Measurements from ENCODE around the gene CCDC92B.

DNA sequence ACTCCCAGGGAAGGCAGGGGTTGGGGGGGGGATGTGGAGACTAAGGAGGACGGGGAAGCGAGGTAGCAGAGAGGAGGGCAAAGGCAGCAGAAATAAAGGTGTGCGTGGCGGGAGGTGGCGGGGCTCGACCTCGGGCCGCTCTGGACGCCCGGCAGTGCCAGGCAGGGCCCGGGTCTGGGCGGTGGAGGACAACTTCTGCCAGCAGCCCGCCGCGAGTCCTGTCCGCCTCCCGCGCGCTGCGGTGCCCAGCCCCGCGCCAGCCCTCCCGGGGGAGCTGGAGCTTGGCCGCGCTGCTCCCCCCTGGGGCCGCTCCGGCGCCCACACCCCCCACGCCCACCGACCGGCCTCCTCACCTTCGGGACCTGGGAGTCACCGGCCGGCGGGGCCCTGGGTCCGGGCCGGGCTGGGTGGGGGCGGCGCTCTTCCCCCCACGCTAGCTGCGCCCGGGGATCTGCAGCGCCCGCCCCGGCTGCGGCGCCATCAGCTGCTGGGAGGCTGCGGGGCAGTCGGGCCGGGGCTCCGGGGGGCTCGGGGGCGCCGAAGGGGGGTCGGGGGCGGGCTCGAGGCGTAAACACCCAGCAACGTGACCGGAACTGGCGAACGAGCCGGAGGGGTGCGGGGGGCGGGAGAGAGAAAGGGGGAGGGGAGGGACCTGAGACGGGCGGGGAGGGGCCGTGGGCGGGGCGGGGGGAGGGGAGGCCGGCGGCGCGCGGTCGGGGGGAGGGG lies at the start of gene CCDC92B:
- TF ChIP-seq SMC3 (conservative IDR thresholded peaks at IDR 0.05; ENCODE audit: insufficient read depth, low read depth, low read length) (no peak), ZSCAN29 (IDR thresholded peaks at IDR 0.05) (no peak), YY1 (IDR thresholded peaks at IDR 0.05; ENCODE audit: borderline replicate concordance in 1 of 3, control insufficient read depth in 1 of 3, extremely low read depth in 1 of 3, insufficient read depth in 3 of 3, insufficient read length in 1 of 3, insufficient replicate concordance in 2 of 3, low read depth in 1 of 3, low read length in 2 of 3) (no peak), POLR2A (conservative IDR thresholded peaks at IDR 0.05) (no peak), HNRNPH1 (optimal IDR thresholded peaks at IDR 0.05; ENCODE audit: low read depth, low read length) (no peak), MEF2A (IDR thresholded peaks at IDR 0.05; ENCODE audit: control insufficient read depth, low read depth, low read length) (no peak), ATF7 (IDR thresholded peaks at IDR 0.05) (no peak)
- TF ChIP-seq, protein P1, sequence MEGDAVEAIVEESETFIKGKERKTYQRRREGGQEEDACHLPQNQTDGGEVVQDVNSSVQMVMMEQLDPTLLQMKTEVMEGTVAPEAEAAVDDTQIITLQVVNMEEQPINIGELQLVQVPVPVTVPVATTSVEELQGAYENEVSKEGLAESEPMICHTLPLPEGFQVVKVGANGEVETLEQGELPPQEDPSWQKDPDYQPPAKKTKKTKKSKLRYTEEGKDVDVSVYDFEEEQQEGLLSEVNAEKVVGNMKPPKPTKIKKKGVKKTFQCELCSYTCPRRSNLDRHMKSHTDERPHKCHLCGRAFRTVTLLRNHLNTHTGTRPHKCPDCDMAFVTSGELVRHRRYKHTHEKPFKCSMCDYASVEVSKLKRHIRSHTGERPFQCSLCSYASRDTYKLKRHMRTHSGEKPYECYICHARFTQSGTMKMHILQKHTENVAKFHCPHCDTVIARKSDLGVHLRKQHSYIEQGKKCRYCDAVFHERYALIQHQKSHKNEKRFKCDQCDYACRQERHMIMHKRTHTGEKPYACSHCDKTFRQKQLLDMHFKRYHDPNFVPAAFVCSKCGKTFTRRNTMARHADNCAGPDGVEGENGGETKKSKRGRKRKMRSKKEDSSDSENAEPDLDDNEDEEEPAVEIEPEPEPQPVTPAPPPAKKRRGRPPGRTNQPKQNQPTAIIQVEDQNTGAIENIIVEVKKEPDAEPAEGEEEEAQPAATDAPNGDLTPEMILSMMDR (IDR thresholded peaks at IDR 0.05 in 2 of 3, conservative IDR thresholded peaks at IDR 0.05 in 1 of 3; ENCODE audit: insufficient read depth in 2 of 3, low read depth in 1 of 3, low read length in 3 of 3): no peak
